ENCODE data around the gene BTG4. TPM values are rescaled to one million over a fixed set of nuclear protein-coding genes. Genes with fewer than 3 reads are reported as not detected.

The BTG4 gene
- total and polyA plus RNA-seq, 2 donors (not counting 1 experiment from before 2014, with no cell fraction given): not detected

DNA sequence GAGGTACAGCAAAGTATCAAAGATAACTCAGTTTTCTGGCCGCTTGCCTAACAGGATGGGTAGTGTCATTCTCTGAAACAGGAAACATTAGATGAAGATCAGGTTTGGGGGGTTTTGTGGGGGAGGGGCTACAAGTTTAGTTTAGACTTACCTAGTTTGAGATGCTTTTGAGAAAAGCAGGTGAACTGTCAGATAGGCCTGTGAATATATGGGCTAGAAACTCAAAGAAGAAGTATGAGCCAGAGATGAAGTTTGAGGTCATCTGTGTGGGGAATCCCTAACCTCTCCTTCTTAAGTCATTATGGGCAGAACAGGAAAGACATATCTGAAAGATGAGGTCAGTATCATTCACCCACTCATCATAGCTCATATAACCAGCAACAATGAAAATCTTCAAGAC, 14.3 kb upstream of the BTG4 start:
- no peak for ATAC-seq (ENCODE audit: low read depth)
- H3K4me3 ChIP-seq (ENCODE audit: control extremely low read depth in 1 of 5, extremely low read depth in 1 of 5, insufficient read depth in 1 of 5, low read depth in 2 of 5, low read length in 4 of 5): no peak overlapping the region
- Mint-ChIP-seq H3K4me3 (no peak overlapping the region), H3K27ac (no peak overlapping the region), H3K27me3 (peaks cover 24% of the 10 kb centered on the region), H3K9me3 (ENCODE audit: insufficient read depth) (no peaks in the 10 kb centered on the region), H3K4me1 (no peaks in the 10 kb centered on the region)
- no peak for TF ChIP-seq EZH2 (IDR thresholded peaks at IDR 0.05; ENCODE audit: borderline replicate concordance, insufficient read depth, low read depth, low read length, poor library complexity, severe bottlenecking)
- TF ChIP-seq, protein P1, sequence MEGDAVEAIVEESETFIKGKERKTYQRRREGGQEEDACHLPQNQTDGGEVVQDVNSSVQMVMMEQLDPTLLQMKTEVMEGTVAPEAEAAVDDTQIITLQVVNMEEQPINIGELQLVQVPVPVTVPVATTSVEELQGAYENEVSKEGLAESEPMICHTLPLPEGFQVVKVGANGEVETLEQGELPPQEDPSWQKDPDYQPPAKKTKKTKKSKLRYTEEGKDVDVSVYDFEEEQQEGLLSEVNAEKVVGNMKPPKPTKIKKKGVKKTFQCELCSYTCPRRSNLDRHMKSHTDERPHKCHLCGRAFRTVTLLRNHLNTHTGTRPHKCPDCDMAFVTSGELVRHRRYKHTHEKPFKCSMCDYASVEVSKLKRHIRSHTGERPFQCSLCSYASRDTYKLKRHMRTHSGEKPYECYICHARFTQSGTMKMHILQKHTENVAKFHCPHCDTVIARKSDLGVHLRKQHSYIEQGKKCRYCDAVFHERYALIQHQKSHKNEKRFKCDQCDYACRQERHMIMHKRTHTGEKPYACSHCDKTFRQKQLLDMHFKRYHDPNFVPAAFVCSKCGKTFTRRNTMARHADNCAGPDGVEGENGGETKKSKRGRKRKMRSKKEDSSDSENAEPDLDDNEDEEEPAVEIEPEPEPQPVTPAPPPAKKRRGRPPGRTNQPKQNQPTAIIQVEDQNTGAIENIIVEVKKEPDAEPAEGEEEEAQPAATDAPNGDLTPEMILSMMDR (IDR thresholded peaks at IDR 0.05): no peak
- no peak for DNase-seq
- H3K4me1 ChIP-seq (ENCODE audit: control insufficient read depth in 2 of 2, insufficient read depth in 2 of 2, low read length in 2 of 2): no peaks in the 10 kb centered on the region
- H3K27me3 ChIP-seq (replicated peaks in 1 of 4; ENCODE audit: control extremely low read depth in 1 of 4, control insufficient read depth in 3 of 4, insufficient read depth in 4 of 4, low read length in 3 of 4): peaks cover 0 to 7% (median 0%) of the 10 kb centered on the region in 4 experiments
- no peak overlapping the region for H2AFZ ChIP-seq (ENCODE audit: insufficient read depth, low read depth, low read length, poor library complexity, severe bottlenecking)
- H3K36me3 ChIP-seq (replicated peaks in 1 of 2; ENCODE audit: control extremely low read depth in 1 of 2, control insufficient read depth in 1 of 2, extremely low read depth in 1 of 2, insufficient read depth in 2 of 2, low read length in 1 of 2): no peaks in the 10 kb centered on the region
- no peaks in the 10 kb centered on the region for H4K20me1 ChIP-seq (ENCODE audit: control insufficient read depth, insufficient read depth, low read length, poor library complexity, severe bottlenecking)
- no peak overlapping the region for H3K9ac ChIP-seq (ENCODE audit: low read length)
- no peaks in the 10 kb centered on the region for H3K9me3 ChIP-seq (ENCODE audit: control extremely low read depth in 1 of 3, control insufficient read depth in 2 of 3, insufficient read depth in 1 of 3, low read length in 2 of 3)
- intact Hi-C loops (cut with micrococcal nuclease): no loop called here
- WGBS (ENCODE audit: insufficient coverage): 89% methylated on average over 1 of the region's 1 CpG
- ChIA-PET CTCF (no interaction called here), POLR2A (no interaction called here)
- H3K27ac ChIP-seq (ENCODE audit: low read length in 2 of 2): no peak overlapping the region
- H3K4me2 ChIP-seq (replicated peaks; ENCODE audit: low read depth, low read length, poor library complexity, severe bottlenecking): no peak overlapping the region
- no peaks in the 10 kb centered on the region for H3K79me2 ChIP-seq (ENCODE audit: control insufficient read depth, insufficient read depth, low read length)

- Mint-ChIP-seq H3K4me3 (no peak overlapping the region), H3K9me3 (ENCODE audit: insufficient read depth) (no peaks in the 10 kb centered on the region), H3K4me1 (no peaks in the 10 kb centered on the region), H3K27ac (no peak overlapping the region), H3K27me3 (peaks cover 24% of the 10 kb centered on the region)
- 100% methylated on average over 1 of the region's 1 CpG for WGBS (ENCODE audit: insufficient coverage)
- H3K36me3 ChIP-seq (replicated peaks in 1 of 2; ENCODE audit: control extremely low read depth in 1 of 2, control insufficient read depth in 1 of 2, extremely low read depth in 1 of 2, insufficient read depth in 2 of 2, low read length in 1 of 2): no peaks in the 10 kb centered on the region
- TF ChIP-seq, protein P1 (IDR thresholded peaks at IDR 0.05): no peak
- TF ChIP-seq EZH2 (IDR thresholded peaks at IDR 0.05; ENCODE audit: borderline replicate concordance, insufficient read depth, low read depth, low read length, poor library complexity, severe bottlenecking): no peak
- no peaks in the 10 kb centered on the region for H4K20me1 ChIP-seq (ENCODE audit: control insufficient read depth, insufficient read depth, low read length, poor library complexity, severe bottlenecking)
- intact Hi-C loops (cut with micrococcal nuclease): no loop called here
- no peaks in the 10 kb centered on the region for H3K4me1 ChIP-seq (ENCODE audit: control insufficient read depth in 2 of 2, insufficient read depth in 2 of 2, low read length in 2 of 2)
- H3K4me2 ChIP-seq (replicated peaks; ENCODE audit: low read depth, low read length, poor library complexity, severe bottlenecking): no peak overlapping the region
- DNase-seq (no peak), ATAC-seq (ENCODE audit: low read depth) (no peak)
- ChIA-PET POLR2A (no interaction called here), CTCF (interaction anchor here (0.8 kb wide), 1 partner anchor 9 kb away, joined by 3 read pairs; no protein-coding TSS in a partner anchor)
- H3K9me3 ChIP-seq (ENCODE audit: control extremely low read depth in 1 of 3, control insufficient read depth in 2 of 3, insufficient read depth in 1 of 3, low read length in 2 of 3): no peaks in the 10 kb centered on the region
- no peak overlapping the region for H3K9ac ChIP-seq (ENCODE audit: low read length)
- H3K27me3 ChIP-seq (replicated peaks in 1 of 4; ENCODE audit: control extremely low read depth in 1 of 4, control insufficient read depth in 3 of 4, insufficient read depth in 4 of 4, low read length in 3 of 4): peaks cover 0 to 7% (median 3%) of the 10 kb centered on the region in 4 experiments
- no peaks in the 10 kb centered on the region for H3K79me2 ChIP-seq (ENCODE audit: control insufficient read depth, insufficient read depth, low read length)
- H2AFZ ChIP-seq (ENCODE audit: insufficient read depth, low read depth, low read length, poor library complexity, severe bottlenecking): no peak overlapping the region
- H3K4me3 ChIP-seq (ENCODE audit: control extremely low read depth in 1 of 5, extremely low read depth in 1 of 5, insufficient read depth in 1 of 5, low read depth in 2 of 5, low read length in 4 of 5): no peak overlapping the region
- H3K27ac ChIP-seq (ENCODE audit: low read length in 2 of 2): no peak overlapping the region
These were observed 13.3 kb upstream of the BTG4 start for GRCh38 chr11:111525456-111525855.

Measured in B cell (primary cell).